ENCODE measurements around the gene RIC3.

The RIC3 gene

GRCh38 chr11:8108421-8108820 is 60.4 kb downstream of the RIC3 start:
- H3K4me3 ChIP-seq (replicated peaks in 1 of 2; ENCODE audit: low read depth in 2 of 2, low read length in 2 of 2) = no peak overlapping the region
- DNase-seq (ENCODE audit: low read depth in 2 of 2) = no peak
- no peak for TF ChIP-seq CTCF (IDR thresholded peaks at IDR 0.05; ENCODE audit: low read depth, low read length)

DNA sequence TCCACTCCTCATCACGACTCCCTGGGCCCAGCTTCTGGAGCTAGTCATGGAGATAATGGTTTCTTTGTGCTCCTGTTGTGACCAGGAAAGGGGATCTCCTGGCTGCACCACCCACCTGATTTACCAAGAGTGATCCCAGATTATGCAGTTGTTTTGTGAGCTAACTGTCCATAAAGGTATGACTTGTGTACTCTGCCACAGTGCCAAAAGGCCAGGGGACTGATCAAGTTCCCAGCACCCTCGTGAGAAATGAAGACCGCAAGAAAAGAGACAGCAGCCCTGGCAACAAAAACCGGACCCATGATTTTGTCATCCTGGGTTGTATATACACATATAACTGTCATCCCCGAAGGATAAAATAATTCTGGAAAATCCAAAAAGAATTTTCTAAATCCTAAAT is 61.2 kb downstream of the RIC3 start:
- H3K4me3 ChIP-seq (replicated peaks in 1 of 2; ENCODE audit: low read depth in 2 of 2, low read length in 2 of 2) = no peak overlapping the region
- DNase-seq (ENCODE audit: low read depth in 2 of 2) = no peak
- TF ChIP-seq CTCF (IDR thresholded peaks at IDR 0.05; ENCODE audit: low read depth, low read length) = no peak

GRCh38 chr11:8106679-8107078 is 62.1 kb downstream of the RIC3 start:
- no peak overlapping the region for H3K4me3 ChIP-seq (replicated peaks in 1 of 2; ENCODE audit: low read depth in 2 of 2, low read length in 2 of 2)
- no peak for DNase-seq (ENCODE audit: low read depth in 2 of 2)
- no peak for TF ChIP-seq CTCF (IDR thresholded peaks at IDR 0.05; ENCODE audit: low read depth, low read length)

DNA sequence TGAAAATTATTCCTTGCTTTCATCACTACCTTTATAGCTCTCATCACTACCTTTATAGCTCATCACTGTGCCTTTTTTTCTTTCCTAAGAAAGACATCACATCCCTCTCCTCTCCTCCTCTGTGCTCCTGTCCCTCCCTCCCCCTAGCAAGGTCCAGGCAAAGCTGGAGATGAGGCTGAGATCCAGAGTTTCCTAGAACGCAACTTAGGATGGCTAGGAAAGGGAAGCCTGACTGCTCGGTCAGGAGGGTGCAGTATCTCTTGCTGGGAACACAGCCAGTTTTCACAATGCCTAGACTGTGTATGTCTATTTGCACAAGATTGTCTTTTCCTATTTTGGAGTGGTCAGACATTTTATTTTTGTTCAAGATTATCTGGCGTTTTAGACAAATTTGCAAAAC is 63.2 kb downstream of the RIC3 start:
- H3K4me3 ChIP-seq (replicated peaks in 1 of 2; ENCODE audit: low read depth in 2 of 2, low read length in 2 of 2) = no peak overlapping the region
- peak in 1 of 2 donors; percentile 24 for DNase-seq (ENCODE audit: low read depth in 2 of 2)
- no peak for TF ChIP-seq CTCF (IDR thresholded peaks at IDR 0.05; ENCODE audit: low read depth, low read length)

DNA sequence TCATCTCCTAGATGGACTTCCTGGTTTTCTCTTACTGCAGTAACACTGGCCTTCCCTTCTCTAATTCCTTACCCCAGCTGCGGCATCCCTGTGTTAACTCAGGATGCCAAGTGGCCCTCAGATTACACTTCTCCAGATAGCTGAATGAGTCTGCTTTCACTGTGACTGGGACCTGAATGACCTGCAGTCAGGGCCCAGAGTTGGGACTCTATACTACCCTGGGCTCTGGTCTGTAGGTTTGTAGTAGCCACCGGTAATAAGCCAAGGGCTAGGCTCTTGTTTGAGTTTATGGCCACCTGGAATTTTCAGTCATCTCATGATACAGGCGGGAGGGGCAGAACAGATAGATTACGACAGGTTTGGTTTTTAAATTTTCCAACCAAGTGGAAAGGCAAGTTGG is 63.7 kb downstream of the RIC3 start:
- no peak for DNase-seq (ENCODE audit: low read depth in 2 of 2)
- TF ChIP-seq CTCF (IDR thresholded peaks at IDR 0.05; ENCODE audit: low read depth, low read length) = no peak
- no peak overlapping the region for H3K4me3 ChIP-seq (replicated peaks in 1 of 2; ENCODE audit: low read depth in 2 of 2, low read length in 2 of 2)

- no peak for DNase-seq (ENCODE audit: low read depth in 2 of 2)
- H3K4me3 ChIP-seq (replicated peaks in 1 of 2; ENCODE audit: low read depth in 2 of 2, low read length in 2 of 2) = no peak overlapping the region
- TF ChIP-seq CTCF (IDR thresholded peaks at IDR 0.05; ENCODE audit: low read depth, low read length) = no peak
Measured at GRCh38 chr11:8103909-8104308, 64.9 kb downstream of the RIC3 start.

DNA sequence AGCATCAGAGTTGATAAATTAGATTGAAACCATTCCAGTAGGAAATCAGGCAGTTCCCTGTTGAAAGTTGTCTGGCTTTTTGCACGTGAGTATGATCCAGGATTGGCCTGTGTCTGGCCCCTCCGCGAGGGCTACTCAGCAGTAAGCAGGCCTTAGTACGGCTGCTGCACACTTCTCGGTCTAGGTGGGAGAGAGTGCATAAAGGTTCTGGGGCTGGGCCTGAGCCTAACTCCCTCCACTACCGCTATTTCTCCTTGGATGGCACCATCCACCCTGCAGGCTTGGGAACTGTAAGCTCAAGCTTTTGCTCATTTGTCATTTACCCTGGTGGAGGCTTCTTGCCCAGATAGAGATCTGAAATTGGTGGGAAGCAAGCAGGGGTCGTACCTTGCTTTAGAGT is 65.9 kb downstream of the RIC3 start:
- TF ChIP-seq CTCF (IDR thresholded peaks at IDR 0.05; ENCODE audit: low read depth, low read length) = no peak
- DNase-seq (ENCODE audit: low read depth in 2 of 2) = no peak

More for the DNA sequence above, 65.9 kb downstream of the RIC3 start:
- no peak overlapping the region for H3K4me3 ChIP-seq (replicated peaks in 1 of 2; ENCODE audit: low read depth in 2 of 2, low read length in 2 of 2)

Measured in cardiac fibroblast (primary cell).